CD1c-positive myeloid dendritic cell (primary cell): ENCODE results near the gene LDLR.
"Not testable (repeated sequence)": the region's sequence is repeated elsewhere in the genome, so short reads cannot be mapped to it uniquely, and the experiment has no call there.

Source experiments
- DNase-seq: peaks from one replicate; pipeline ENCODE4 v3.0.0-alpha.2; 2016; ENCODE audit errors: extremely low spot score

The LDLR gene

DNA sequence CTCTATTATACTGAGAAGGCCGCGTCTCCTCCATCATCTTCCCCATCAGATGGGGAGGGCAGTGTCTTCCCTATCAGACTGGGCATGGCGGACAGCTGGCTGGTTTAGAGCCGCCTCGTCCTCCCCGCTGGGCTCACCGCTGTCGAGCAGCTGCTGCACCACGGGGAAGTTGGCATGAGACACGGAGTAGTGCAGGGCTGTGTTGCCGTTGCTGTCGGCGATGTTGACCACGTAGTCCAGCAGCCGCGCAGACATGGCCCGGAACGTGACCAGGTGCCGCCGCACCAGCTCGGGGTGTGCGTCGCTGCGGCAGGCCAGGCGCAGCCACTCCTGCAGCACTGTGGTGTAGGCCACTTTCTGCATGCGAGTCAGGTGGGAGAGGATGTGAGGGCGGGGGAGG is 85.1 kb downstream of the LDLR start:
- no peak for DNase-seq

DNA sequence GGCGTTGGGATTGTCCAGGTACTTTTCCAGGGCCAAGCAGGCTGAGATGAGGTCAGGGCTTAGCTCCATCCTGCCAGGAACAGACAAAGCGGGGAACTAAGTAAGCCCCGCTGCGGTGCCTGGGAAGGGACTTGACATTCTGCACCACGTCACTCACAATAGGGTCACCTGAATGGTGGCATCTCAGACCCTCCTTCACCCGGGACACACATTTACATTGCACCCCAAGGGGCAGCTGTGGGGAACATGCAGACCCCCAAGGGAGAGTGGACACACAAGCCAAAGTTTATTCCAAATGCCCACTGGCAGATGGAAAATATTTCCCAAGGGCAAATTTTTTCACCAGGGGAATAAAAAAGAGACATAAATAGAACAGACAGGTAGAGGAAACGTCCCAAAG is 86.7 kb downstream of the LDLR start:
- no peak for DNase-seq

DNA sequence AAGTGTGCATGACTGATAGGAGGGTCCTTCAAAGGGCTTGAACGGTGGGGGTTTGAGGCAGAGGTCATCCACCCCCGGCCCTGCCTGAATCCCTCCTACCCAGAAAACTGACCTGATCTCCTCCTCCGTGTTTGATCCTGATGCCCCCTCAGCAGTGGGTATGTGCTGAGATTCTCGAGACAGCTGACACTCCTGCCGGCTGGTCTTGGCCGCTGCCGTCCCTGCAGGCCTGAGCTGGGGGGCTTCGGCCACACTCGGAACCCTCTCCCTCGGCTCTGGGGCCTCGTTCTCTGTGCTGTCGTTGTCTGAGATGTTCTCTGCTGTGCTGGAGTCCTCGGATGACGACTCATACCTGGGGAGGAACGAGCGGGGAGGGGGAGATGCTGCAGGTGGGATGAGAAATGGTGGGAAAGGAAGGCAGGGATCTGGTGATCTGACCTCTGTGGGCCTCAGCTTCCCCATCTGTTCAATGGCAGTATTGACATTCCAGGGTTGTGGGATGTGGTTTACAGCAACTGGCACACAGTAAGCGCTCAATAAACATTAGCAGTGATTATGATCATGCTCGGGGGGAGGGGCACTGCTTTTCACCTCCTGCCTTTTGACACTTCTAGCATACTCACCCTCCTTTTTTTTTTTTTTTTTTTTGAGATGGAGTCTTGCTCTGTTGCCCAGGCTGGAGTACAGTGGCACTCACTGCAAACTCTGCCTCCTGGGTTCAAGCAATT is 87.4 kb downstream of the LDLR start:
- no peak for DNase-seq

DNA sequence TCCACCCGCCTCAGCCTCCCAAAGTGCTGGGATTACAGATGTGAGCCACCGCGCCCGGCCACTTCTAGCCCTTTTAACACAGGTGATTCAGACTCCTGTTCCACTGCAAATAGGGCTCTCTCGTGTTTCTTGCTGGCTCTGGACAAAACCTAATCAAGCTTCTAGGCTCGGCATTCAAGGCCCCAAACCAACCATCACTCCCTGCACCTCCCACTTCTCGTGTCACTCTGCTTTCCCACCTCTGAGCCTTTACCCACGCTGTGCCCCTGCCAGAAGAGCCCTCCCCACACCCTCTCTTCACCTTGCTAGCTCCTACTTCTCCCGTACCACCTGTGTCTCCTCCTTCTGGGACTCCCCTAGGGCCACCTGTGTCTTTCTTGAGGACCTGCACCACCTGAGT is 88.3 kb downstream of the LDLR start:
- DNase-seq, result no peak

DNA sequence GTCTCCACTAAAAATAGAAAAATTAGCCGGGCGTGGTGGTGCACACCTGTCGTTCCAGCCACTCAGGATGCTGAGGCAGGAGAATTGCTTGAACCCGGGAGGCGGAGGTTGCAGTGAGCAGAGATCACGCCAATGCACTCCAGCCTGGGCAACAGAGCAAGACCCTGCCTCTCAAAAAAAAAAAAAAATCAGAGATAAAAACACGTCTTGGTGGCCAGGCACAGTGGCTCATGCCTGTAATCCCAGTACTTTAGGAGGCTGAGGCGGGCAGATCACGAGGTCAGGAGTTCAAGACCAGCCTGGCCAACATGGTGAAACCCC is 89.8 kb downstream of the LDLR start:
- DNase-seq, result not testable (repeated sequence)

DNA sequence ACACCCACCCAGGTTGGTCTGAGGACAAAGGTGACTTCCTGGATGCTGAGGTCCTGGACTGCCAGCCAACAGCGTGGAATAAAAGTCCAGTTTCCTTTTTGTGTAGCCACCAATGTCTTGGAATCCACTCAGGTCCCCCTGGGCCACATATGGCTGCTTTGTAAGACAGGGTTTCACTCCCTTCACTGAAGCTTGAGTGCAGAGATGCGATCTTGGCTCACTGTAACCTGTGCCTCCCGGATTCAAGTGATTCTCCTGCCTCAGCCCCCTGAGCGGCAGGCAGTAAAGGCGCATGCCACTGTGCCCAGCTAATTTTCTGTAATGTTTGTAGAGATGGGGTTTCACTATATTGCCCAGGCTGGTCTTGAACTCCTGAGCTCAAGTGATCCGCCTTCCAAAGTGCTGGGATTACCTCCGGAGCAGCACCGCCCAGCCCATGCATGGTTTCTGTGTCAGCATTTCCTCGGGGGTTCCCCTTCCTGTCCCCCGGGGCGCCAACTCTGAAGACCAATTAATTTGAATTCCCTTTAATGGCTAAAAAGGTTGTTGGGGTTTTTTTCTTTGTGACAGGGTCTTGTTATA is 90.5 kb downstream of the LDLR start:
- no peak for DNase-seq

DNA sequence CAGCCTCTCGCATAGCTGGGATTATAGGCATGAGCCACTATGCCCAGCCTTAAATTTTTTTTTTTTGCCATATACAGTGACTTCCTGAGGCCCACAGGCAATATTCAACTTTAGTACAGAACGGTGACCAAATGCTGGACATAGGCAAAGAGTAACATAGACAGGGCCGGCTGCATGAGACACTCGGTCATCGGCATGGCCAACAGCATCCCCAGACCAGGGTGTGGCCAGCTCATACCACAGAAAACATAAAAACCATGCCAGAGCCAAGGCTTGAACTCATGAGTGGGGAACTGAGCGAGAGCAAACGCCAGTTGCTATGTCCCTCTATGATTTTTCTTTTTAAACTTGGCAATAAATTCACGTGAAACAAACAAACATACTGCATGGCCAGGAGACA is 91.1 kb downstream of the LDLR start:
- DNase-seq, result no peak

DNA sequence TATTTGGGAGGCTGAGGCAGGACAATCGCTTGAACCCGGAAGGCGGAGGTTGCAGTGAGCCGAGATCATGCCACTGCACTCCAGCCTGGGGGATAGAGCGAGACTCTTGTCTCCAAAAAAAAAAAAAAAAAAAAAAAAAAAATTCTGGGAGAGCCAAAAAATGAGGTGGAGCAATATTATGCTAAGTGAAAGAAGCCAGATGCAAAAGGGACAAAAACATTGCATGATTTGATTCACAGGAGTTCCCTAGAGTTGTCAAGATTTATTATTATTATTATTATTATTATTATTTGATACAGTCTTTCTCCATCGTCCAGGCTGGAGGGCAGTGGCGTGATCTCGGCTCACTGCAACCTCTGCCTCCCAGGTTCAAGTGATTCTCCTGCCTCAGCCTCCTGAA is 91.7 kb downstream of the LDLR start:
- not testable (repeated sequence) for DNase-seq

DNA sequence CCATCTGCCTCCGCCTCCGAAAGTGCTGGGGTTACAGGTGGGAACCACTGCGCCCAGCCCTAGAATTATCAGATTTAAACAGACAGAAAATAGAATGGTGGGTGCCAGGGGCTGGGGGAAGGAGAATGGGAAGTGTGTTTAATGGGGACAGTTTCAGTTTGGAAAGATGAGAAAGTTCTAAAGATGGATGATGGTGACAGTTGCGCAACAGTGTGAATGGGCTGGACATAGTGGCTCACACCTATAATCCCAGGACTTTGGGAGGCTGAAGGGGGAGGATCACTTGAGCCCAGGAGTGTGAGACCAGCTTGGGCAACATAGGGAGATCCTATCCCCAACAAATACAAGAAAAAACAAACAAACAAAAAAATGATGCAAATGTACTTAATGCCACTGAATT is 92.2 kb downstream of the LDLR start:
- no peak for DNase-seq
